HuH-7 (cell line): ENCODE measurements around the gene CCM2L.

Experiments used
- DNase-seq: peaks from one replicate; pipeline ENCODE4 v3.0.0; 2011; ENCODE audit warnings: low spot score

The CCM2L gene

DNA sequence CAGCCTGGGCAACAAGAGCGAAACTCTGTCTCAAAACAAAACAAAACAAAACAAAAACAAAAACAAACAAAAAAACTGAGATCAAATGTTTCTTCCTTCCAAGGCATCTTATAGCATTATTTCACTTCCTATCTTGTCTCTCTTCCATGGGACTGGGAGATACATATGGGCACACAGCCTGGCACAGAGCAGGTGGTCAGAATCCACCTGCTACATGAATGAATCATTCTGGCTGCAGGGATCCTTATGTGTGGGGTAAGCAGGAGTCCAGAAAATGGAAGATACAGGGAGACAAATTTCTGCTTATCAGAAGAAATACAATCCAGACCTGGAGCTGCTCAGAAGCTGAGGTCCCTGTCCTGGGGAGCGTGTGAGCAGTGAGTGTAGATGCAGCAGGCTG lies 18.2 kb upstream of the CCM2L start:
- no peak for DNase-seq

DNA sequence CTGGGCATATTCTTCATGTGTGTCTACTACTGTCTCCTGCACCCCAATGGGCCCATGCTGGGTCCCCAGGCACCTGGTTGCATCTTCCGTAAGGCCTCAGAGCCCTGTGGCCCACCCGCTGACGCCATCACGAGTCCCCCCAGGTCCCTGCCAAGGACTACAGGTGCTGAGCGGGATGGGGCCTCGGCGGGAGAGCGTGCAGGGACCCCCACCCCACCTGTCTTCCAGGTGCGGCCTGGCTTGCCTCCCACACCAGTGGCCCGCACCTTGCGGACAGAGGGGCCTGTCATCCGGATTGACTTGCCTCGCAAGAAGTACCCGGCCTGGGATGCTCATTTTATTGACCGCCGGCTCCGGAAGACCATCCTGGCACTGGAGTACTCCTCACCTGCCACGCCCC lies 13.2 kb upstream of the CCM2L start:
- no peak for DNase-seq

DNA sequence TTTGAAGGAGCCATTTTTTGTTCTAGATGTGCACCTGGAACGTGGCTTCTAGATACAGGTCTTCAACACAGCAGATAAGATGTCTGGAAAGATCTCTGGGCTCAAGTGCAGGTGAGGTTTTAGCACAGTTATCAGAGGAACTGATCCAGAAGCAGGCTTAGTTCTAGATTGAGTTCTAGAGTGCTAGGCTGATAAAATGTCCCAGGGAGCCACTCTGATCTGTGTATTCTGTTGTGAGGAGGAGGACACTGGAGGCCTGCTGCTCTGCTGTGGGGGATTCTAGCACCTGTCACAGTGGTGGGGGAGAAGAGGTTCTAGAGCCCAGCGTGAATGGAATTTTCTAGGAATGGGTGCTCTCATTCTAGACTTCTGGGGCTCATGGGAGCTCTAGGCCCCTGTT lies 12.0 kb upstream of the CCM2L start:
- DNase-seq: no peak

DNA sequence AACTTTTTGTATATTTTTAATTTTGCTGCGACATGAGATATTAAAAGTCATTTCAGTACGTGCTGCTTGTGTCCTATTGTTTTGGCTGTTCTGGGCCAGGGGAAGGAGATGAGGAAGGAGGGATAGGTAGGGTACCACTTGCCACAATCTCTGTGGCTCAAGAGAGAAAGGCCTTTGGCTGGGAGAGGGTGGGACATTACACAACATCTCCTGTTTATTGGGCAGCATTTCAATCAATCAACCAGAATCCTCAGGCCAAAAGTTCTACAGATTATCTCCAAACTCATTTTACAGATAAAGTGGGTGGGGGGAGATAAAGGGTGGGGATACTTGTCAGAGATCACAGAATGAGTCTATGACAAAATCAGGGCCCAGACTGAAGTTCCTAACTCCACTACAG lies 6.9 kb upstream of the CCM2L start:
- no peak for DNase-seq

DNA sequence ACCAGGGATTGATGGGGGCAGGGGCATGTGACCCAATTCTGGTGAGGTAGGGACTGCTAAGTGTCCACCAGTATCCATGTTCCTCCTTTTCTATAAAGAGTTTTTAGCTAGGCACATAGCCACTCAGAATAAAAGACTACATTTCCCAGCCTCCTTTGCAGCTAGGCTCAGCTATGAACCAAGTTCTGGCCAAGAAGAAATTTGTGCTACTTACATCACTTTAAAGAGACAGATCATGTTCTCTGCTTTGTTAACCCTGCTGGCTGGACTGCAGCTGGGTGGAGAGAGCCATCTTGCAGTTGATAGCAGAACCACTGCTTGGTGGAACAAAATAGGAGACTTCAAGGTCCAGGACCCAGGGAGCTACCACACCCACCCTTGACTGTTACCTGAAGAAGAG lies 5.3 kb upstream of the CCM2L start:
- DNase-seq: no peak

DNA sequence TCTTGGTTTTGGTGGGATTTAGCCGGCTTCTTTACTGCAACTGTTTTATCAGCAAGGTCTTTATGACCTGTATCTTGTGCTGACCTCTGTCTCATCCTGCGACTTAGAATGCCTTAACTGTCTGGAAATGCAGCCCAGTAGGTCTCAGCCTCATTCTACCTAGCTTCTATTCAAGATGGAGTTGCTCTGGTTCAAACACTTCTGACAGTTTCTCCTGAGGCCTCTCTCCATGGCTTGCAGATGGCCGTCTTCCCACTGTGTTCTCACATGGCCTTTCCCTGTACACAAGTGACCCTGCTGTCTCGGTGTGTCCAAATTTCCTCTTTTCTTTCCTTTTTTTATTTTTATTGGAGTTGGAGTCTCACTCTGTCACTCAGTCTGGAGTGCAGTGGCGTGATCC lies 4.2 kb upstream of the CCM2L start:
- no peak for DNase-seq

DNA sequence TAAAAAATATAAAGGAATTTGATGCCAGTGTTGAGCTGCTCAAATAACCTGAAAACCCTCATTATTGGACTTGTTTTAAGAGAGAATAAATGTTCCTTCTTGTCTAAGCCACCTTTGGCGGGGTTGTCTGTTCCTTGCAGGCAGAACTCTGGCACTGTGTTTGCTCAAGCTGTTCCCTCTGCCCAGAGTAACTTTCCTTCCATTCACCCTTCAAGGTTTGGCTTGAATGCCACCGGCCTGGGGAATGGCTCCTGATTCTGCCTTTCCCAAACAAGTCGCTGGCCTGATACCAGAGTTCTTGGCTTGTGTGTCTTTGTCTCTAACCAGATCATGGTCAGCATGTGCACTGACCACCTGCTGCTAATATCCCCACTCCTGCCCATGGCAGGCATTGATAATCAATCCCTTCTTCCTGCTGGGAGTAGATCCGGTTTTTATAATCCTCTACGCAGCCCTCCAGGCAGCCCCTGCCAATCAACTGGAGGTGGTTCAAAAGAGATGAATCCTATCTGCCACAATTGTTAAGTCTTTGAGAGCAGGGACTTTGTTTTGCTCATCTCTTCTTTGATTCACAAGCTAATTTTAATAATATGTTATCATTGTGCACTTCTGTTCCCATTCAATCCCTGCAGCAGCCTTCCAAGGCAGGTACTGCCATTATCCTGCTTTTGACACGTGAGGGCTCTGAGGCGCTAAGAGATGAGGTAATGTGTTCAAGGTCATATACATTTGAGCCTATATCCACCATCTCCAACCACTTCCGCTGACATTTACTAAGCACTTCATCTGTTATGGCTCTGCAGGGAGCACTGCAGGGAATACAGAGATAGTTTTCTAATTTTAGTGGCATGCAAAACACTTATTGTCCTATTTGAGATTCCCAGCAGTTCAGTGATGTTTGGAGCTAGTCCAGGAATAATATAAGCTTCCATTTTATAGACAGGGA lies 3.1 kb upstream of the CCM2L start:
- no peak for DNase-seq

DNA sequence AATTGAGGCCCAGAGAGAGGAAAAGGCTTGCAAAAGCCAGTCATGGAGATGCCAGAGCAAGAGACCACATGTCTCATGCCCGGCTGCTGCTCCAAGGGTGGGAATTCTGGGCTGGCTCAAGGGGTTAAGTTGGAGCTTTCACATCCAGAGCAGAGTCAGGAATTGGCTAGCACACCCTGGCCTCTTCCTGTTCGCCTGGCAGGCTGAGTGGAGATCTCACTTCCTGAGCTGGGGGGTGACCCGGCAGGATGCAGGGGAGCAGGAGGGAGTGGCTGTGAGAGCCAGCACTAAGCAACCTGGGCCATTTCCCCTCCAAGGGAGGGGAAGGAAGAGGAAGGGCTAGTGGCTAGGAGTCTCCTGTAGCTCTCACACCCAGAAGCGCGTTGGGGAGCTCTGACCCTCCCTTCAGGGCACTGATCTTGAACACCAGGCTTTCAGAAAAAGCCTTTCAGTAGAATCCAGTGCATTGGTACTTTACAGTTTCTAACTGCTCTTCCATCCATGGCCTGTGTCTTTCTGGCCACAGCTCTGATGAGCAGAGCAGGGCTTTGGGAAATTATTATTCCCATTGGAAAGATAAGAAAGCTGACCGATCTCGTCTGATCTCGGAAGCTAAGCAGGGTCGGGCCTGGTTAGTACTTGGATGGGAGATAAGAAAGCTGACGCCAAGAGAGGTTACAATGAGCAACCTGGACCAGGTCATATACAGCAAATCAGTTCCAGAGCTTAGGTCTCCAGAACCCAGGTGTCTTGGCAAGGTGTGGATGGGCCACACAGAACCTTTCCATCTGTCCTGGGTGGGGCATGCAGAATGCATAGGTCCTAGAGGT lies 2.2 kb upstream of the CCM2L start:
- DNase-seq: no peak

DNA sequence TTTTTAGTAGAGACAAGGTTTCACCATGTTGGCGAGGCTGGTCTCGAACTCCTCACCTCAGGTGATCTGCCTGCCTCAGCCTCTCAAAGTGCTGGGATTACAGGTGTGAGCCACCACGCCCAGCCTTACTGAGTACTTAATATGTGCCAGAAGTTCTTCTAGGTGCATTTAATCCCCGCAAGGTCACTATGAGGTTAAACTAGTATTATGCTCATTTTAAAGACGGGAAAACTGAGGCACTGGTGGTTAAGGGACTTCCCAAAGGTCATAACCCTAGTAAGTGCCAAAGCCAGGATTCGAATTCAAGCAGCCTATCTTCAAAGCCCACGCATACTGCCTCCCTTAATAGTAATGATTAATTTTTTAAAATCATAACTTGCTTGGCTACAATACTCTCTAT lies 674 bp upstream of the CCM2L start:
- no peak for DNase-seq

DNA sequence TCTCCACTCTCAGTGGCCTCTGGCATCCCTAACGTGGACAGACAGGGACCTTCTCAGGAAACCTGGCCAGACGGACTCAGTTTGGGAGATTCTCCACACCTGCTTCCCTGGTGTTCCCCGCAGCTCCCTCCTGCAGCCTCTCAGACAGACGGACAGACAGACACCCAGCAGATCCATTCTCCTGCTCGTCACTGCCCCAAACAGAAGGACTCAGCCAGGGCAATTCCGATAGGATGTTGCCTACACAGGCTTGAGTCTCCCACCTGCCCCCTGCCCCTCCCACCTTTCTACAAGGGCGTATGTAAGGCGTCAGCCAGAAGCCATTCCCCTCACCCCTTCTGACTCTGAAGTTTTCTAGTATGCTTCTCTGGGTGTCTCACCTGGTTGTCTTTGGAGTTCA lies 428 bp downstream of the CCM2L start:
- no peak for DNase-seq

DNA sequence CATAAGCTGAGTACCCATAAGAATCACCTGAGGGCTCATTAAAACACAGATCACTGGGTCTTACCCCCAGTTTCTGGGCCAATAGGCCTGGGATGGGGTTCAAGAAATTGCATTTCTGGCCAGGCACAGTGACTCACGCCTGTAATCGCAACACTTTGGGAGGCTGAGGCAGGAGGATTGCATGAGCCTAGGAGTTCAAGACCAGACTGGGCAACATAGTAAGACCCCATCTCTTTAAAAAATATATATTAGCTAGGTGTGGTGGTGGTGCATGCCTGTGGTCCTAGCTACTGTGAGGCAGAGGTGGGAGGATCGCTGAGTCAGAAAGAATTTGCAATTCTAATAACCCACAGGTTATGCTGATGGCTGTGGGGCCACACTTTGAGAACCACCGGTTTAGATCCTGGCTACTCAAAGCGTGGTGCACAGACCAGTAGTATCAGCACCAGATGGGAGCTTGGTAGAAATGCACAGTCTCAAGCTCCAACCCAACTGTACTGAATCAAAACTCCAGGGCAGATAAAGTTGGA lies 2.0 kb downstream of the CCM2L start:
- DNase-seq: no peak

DNA sequence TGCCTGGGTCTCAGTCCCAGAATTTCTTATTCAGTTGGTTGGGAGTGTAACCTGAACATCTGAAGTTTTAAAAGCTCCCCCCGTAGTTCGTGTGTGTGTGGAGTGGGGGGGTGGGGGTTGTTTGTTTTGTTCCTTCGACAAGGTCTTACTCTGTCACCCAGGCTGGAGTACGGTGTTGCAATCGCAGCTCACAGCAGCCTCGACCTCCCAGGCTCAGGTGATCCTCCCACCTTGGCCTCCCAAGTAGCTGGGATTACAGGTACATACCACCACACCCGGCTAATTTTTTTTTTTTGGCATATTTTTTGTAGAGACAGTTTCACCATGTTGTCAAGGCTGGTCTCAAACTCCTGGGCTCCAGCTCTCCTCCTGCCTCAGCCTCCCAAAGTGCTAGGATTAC lies 3.1 kb downstream of the CCM2L start:
- DNase-seq: no peak

DNA sequence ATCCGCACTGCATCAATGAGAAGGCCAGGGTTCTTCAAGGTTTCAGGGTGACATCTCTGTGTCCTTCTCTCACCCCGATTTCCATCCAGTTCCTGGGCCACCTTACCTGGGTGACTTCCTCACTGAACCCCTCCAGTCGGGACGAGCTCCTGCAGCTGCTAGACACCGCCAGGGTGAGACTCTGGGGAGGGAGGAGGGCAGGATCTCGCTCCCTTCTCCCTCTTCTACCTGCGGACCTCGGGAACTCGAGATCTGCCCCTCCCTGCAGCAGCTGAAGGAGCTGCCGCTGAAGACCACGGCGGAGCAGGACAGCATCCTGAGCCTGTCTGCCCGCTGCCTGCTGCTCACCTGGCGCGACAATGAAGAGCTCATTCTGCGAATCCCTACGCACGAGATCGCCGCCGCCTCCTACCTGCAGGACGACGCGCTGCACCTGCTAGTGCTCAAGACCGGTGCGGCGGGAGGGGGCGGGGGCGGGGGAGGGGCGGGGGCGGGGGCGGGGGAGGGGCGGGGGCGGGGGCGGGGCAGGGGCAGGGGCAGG lies 7.5 kb downstream of the CCM2L start:
- DNase-seq: peak; percentile 90

DNA sequence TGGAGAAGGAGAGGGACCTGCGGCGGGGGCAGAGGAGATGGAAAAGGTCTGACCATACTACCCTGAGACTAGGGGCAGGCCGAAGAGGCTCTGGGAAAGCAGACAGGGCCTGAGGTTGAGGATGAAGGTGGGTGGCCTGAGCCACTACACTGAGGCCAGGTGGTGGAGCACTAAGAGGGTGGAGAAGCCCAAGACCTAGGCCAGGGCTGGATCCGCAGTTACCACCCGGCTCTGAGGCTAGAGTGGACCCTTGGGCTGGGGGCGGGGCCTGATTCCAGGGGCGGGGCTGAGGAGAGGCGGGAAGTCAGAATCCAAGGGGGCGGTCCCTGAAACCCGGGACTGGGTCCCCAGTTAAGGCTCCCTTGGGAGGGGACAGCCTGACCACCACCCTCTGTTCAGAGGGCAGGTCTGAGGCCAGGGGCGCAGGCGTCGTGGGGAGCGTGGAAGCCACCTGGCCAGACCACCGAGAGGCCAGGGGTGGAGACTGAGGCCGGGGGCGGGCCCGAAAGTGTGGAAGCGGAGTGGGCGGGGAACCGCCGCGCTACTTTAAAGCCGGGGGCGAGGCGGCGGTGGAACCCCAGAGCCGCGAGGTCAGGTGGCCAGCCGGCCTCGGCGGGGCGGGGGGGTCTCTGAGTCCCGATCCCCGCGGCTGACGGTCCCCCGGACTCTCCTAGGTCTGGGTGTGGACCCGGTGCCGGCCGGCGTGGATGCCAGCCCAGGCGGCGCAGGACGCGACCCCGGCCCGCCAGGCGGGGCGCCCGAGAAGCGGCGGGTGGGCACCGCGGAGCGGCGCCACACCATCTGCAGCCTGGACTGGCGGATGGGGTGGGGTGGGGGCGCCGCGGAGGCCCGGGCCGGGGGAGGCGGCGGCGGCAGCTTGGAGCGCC lies 8.3 kb downstream of the CCM2L start:
- peak; percentile 98 for DNase-seq

DNA sequence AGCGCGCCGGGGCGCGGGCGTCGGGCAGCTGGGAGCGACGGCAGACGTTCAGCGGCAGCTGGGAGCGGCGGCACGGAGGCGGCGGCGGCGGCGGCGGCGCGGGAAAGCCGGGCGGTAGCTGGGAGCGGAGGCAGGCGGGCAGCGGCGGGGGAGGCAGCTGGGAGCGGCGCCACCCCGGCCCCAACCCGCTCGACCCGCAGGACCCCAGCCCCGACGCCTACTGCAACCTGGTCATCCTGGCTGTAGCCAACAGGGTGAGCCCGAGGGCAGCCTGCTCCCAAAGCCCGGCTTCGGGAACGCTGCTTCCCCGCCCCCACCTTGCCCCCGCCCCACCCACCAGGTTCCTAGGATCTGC lies 8.9 kb downstream of the CCM2L start:
- peak; percentile 86 for DNase-seq

DNA sequence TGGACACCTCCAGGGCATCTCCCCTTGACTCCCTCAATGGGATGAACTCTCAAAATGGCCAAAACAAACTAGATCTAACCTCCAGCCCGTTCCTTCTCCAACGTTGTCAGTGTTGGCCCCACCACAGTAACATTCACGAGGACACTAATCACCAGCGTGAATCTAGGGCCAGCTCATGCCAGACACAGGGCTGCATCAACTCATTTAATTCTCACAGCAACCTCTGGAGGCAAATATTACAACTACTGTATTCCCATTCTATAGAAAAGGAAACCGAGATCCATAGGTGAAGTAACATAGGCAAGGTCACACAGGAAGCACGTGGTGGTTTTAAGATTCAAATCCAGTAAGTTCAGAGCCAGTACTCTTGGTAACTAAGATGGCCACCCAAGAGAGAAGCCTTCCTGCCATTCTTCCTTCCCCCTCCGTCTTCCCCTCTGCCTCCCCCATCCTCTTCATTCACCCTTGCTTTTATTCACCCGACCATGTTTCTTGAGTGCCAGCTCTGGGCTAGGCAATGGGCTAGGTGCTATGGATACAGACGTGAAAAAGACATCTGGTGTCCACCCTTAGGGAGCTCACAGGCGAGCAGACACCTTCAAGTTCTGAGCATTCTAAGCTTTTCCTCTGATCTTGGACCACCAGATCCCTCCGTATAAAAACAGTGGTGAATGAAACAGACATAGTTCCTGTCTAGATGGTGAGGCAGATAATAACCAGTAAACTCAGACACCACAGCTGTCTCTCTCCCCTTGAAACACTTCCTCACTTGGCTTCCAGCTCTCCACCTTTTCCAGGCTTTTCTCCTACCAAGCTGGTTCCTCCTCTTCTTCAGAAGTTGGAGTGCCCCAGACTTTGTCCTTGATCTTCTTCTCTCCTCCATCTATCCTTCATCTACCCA lies 9.6 kb downstream of the CCM2L start:
- DNase-seq: no peak

DNA sequence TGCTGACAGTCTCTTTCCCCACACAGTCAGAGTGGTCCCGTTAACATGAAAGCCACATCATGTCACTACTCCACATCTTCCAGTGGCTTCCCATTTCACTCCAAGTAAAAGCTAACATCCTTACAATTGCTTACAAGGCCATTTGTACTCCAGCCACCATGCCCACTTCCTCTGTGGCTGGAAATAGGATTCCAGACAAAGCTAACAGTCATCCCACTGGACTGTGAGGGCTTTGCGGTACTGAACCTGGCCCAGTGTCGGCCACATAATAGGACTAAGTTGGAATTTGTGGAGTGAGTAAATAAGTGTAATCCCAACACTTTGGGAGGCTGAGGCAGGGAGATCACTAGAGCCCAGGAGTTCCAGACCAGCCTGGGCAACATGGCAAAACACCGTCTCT lies 10.9 kb downstream of the CCM2L start:
- DNase-seq: no peak

DNA sequence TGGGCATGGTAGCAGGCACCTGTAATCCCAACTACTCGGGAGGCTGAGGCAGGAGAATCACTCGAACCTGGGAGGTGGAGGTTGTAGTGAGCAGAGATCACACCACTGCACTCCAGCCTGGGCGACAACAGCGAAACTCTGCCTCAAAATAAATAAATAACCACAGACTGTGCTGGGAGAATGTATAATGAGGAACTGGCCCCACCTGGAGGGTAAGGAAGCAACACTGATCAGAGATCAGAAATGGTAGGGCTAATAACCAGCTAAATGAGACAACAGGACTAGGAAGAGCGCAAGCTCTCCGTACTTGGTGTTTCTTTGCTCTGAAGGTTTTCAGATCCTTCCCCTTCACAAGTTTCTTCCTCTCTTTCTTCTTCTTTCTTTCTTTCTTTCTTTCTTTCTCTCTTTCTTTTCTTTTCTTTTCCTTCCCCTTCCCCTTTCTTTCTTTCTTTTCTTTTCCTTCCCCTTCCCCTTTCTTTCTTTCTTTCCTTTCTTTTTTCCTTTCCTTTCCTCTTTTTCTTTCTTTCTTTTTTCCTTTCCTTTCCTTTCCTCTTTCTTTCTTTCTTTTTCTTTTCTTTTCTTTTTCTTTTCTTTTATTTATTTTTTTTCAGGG lies 14.6 kb downstream of the CCM2L start:
- DNase-seq: no peak

DNA sequence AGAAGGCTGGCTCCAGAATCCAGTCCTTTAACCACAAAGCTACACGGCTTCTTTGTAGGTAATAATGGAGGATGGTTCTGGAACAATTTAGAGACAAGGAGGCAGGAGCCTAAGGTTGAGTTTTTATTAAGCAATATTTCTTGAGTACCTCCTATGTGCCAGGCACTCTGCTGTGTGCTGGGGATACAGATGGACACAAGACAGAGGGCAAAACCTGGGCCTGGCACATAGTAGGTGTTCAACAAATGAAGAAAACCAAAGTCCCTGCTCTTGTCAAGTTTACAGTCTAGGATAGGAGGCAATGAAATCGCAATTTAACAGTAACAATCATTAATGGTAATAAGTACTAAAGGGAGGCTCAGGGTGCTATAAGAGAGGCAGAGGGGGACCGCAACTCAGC lies 17.4 kb downstream of the CCM2L start:
- no peak for DNase-seq

DNA sequence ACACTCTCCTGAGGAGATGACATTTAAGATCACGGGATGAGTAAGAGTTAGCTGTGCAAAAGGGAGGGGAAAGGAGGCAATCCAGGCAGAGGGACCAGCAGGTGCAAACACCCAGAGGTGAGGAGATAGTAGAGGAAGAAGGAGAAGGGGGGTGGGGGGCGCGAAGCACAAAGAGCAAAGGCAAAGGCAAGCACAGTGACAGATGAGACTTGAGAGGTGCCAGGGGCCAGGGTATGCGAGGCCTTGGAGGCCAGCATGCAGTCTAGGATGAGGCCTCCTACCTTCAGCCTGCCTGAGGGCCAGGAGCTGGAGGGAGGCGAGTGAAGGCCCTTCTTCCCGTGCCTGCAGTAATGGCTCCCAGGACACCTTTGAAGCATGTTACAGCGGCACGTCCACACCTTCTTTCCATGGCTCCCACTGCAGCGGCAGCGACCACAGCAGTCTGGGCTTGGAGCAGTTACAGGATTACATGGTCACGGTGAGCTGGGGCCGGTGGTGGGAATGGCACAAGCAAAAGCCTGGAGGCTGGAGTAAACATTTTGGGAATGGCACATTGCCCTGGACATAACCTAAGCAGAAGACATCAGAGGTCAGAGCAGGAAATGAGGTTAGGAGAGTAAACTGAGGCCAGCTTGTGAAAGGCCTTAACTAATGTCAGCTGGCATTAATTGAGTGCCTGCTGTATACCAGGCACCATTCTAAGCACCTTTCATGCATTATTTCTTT lies 18.6 kb downstream of the CCM2L start:
- DNase-seq: peak; percentile 72
